Endothelial cell (in vitro differentiated cells): ENCODE results near the gene ZNF804A. TPM values are rescaled to one million over a fixed set of nuclear protein-coding genes. Genes with fewer than 3 reads are reported as not detected.

ENCODE experiments used
- DNase-seq: peaks from one replicate; pipeline ENCODE4 v3.0.0; 2021; ENCODE audit warnings: low spot score
- H3K27ac Mint-ChIP-seq: one replicate; pipeline ENCODE4 v1.8.0; 2021; ENCODE audit warnings: mixed read lengths, inconsistent platforms; ENCODE audit not compliant: unreplicated experiment
- H3K27me3 Mint-ChIP-seq: one replicate; pipeline ENCODE4 v1.8.0; 2021; ENCODE audit warnings: mild to moderate bottlenecking, moderate library complexity, mixed read lengths, inconsistent platforms; ENCODE audit not compliant: unreplicated experiment
- H3K36me3 Mint-ChIP-seq: one replicate; pipeline ENCODE4 v1.8.0; 2021; ENCODE audit warnings: mild to moderate bottlenecking, low read depth, mixed read lengths, inconsistent platforms; ENCODE audit not compliant: unreplicated experiment
- H3K4me1 Mint-ChIP-seq: one replicate; pipeline ENCODE4 v1.8.0; 2021; ENCODE audit warnings: mild to moderate bottlenecking, mixed read lengths, inconsistent platforms; ENCODE audit not compliant: unreplicated experiment
- H3K4me3 Mint-ChIP-seq: one replicate; pipeline ENCODE4 v1.8.0; 2021; ENCODE audit warnings: mild to moderate bottlenecking, mixed read lengths, inconsistent platforms; ENCODE audit not compliant: unreplicated experiment
- H3K9me3 Mint-ChIP-seq: one replicate; pipeline ENCODE4 v1.8.0; 2021; ENCODE audit warnings: mixed read lengths, inconsistent platforms; ENCODE audit not compliant: unreplicated experiment
- total RNA-seq: library from RNA; stranded (reverse); fragmentation: NEBNext Ultra II Directional; extraction: Animal tissue kit (Norgen Biotek cat#: 25700); gene quantifications from one replicate; pipeline ENCODE4 v1.2.1, GENCODE V29; 2021; ENCODE audit not compliant: unreplicated experiment
- TF ChIP-seq, protein P1 (sequence below): fragments of 200-600 bp; sonication (generic); IDR thresholded peaks from one replicate; pipeline ENCODE4 v1.5.0; 2021; ENCODE audit warnings: antibody characterized with exemption; ENCODE audit not compliant: unreplicated experiment

The ZNF804A gene
- total RNA-seq, 1 donor from 2014 or later, result 2.2 TPM

DNA sequence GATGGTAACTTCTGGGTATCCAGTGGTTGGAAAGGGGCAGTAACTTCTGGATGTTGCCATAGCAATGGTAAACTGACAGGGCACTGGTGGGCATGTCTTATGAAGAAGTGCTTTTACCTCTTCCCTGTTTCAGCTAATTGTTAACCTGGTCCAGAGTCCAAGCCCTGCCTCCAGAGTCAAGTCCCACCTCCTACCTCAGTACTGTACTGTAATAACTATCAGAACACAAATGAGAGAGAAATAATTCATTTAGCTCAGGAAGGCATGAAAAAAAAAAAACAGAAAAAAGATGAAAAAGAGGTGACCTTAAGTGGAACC, 237.0 kb downstream of the ZNF804A start:
- H3K9me3 Mint-ChIP-seq, result no peaks in the 10 kb centered on the region
- TF ChIP-seq, protein P1, sequence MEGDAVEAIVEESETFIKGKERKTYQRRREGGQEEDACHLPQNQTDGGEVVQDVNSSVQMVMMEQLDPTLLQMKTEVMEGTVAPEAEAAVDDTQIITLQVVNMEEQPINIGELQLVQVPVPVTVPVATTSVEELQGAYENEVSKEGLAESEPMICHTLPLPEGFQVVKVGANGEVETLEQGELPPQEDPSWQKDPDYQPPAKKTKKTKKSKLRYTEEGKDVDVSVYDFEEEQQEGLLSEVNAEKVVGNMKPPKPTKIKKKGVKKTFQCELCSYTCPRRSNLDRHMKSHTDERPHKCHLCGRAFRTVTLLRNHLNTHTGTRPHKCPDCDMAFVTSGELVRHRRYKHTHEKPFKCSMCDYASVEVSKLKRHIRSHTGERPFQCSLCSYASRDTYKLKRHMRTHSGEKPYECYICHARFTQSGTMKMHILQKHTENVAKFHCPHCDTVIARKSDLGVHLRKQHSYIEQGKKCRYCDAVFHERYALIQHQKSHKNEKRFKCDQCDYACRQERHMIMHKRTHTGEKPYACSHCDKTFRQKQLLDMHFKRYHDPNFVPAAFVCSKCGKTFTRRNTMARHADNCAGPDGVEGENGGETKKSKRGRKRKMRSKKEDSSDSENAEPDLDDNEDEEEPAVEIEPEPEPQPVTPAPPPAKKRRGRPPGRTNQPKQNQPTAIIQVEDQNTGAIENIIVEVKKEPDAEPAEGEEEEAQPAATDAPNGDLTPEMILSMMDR, result no peak
- no peak for DNase-seq
- no peaks in the 10 kb centered on the region for H3K36me3 Mint-ChIP-seq
- no peaks in the 10 kb centered on the region for H3K27me3 Mint-ChIP-seq
- no peak overlapping the region for H3K27ac Mint-ChIP-seq
- H3K4me3 Mint-ChIP-seq, result no peak overlapping the region
- no peaks in the 10 kb centered on the region for H3K4me1 Mint-ChIP-seq

DNA sequence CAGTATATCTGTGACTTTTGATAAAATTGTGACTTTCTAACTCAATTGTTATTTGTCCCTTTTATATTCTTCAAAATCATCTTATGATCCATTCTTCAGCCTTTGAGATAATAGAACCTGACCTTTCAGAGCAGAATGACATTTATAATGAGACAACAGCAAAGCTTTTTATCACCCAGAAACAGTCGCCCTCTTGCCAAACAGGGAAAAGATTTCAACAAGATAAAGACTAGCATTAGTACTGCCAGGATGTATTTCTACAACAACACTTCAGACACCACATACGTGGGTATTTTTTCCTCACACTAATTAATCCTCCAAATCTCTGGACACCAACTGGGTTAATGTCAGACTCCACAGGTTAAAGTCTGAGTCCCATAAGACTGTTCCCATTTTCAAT, 249.0 kb downstream of the ZNF804A start:
- no peak overlapping the region for H3K27ac Mint-ChIP-seq
- no peak for DNase-seq
- H3K4me3 Mint-ChIP-seq, result no peak overlapping the region
- no peaks in the 10 kb centered on the region for H3K27me3 Mint-ChIP-seq
- TF ChIP-seq, protein P1, result no peak
- no peaks in the 10 kb centered on the region for H3K36me3 Mint-ChIP-seq
- no peaks in the 10 kb centered on the region for H3K9me3 Mint-ChIP-seq
- H3K4me1 Mint-ChIP-seq, result no peaks in the 10 kb centered on the region

DNA sequence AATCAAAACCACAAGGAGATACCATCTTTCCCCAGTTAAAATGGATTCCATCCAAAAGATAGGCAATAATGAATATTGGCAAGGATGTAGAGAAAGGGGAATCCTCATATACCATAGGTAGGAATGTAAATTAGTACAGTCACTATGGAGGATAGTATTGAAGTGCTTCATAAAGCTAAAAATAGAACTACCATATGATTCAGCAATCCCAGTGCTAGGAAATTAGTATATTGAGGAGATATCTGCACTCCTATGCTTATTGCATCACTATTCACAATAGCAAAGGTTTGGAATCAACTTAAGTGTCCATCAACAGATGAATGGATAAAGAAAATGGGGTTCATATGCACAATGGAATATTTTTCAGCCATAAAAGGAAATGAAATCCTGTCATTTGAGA, 251.2 kb downstream of the ZNF804A start:
- no peaks in the 10 kb centered on the region for H3K27me3 Mint-ChIP-seq
- no peak for DNase-seq
- no peaks in the 10 kb centered on the region for H3K4me1 Mint-ChIP-seq
- no peaks in the 10 kb centered on the region for H3K36me3 Mint-ChIP-seq
- H3K27ac Mint-ChIP-seq, result no peak overlapping the region
- no peaks in the 10 kb centered on the region for H3K9me3 Mint-ChIP-seq
- no peak overlapping the region for H3K4me3 Mint-ChIP-seq
- TF ChIP-seq, protein P1, result no peak

DNA sequence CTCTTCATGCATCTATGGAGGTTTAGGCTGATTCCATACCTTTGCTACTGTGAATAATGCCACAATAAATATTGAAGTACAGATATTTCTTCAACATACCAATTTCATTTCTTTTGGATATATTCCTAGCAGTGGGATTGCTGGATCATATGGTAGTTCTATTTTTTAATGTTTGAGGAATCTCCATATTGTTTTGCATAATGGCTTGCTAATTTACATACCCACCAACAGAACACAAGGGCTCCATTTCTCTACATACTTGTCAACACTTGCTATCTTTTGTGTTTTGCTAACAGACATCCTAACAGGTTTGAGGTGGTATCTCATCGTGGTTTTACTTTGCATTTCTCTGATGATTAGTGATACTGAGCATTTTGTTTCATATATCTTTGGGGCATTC, 253.2 kb downstream of the ZNF804A start:
- H3K27ac Mint-ChIP-seq, result no peak overlapping the region
- H3K9me3 Mint-ChIP-seq, result no peaks in the 10 kb centered on the region

DNA sequence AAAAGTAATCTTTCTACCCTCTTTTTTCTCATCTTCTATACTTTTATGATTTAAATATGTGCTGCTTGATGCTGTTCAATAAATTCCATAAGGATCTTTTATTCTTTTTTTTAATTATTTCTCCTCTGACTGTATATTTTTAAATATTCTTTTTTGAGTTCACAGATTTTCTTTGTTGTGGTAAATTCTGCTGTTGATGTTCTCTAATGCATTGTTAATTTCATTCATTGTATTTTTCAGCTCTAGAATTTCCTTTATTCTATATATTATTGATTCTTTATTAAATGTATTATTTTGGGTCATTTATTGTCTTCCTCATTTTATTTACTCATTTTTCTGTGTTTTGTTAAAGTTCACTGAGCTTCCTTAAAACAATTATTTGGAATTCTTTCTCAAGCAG, 260.9 kb downstream of the ZNF804A start:
- TF ChIP-seq, protein P1, result no peak
- Mint-ChIP-seq H3K36me3 (no peaks in the 10 kb centered on the region), H3K27me3 (peaks cover 5% of the 10 kb centered on the region), H3K27ac (no peak overlapping the region), H3K4me3 (no peak overlapping the region), H3K9me3 (no peaks in the 10 kb centered on the region), H3K4me1 (no peaks in the 10 kb centered on the region)
- no peak for DNase-seq

More for the DNA sequence above, 253.2 kb downstream of the ZNF804A start:
- Mint-ChIP-seq H3K4me1 (no peaks in the 10 kb centered on the region), H3K36me3 (no peaks in the 10 kb centered on the region), H3K27me3 (no peaks in the 10 kb centered on the region), H3K4me3 (no peak overlapping the region)
- DNase-seq, result no peak
- TF ChIP-seq, protein P1, result no peak
